ENCODE measurements around the gene FKBP14. TPM values are rescaled to one million over a fixed set of nuclear protein-coding genes. Genes with fewer than 3 reads are reported as not detected.

Gene FKBP14
- total RNA-seq, 2 donors from 2014 or later, result 6.1 to 8.5 TPM

- TF ChIP-seq CTCF (IDR thresholded peaks at IDR 0.05), result no peak
- Histone ChIP-seq H3K36me3 (peaks cover 22% of the 10 kb centered on the region), H3K4me3 (no peak overlapping the region), H3K27ac (no peak overlapping the region), H3K27me3 (no peaks in the 10 kb centered on the region), H3K4me1 (no peaks in the 10 kb centered on the region), H3K9me3 (no peaks in the 10 kb centered on the region)
- no peak for DNase-seq (ENCODE audit: low spot score)
Measured at GRCh38 chr7:30053068-30053467, 26.6 kb upstream of the FKBP14 start.

GRCh38 chr7:30049173-30049572 is 22.7 kb upstream of the FKBP14 start:
- no peaks in the 10 kb centered on the region for H3K4me1 ChIP-seq
- no peak overlapping the region for H3K4me3 ChIP-seq
- H3K36me3 ChIP-seq, result peaks cover 29% of the 10 kb centered on the region
- H3K27me3 ChIP-seq, result no peaks in the 10 kb centered on the region
- DNase-seq (ENCODE audit: low spot score), result no peak
- H3K9me3 ChIP-seq, result no peaks in the 10 kb centered on the region
- no peak overlapping the region for H3K27ac ChIP-seq
- TF ChIP-seq CTCF (IDR thresholded peaks at IDR 0.05), result no peak

GRCh38 chr7:30048582-30048981 is 22.1 kb upstream of the FKBP14 start:
- TF ChIP-seq CTCF (IDR thresholded peaks at IDR 0.05), result no peak

GRCh38 chr7:30047124-30047523 is 20.6 kb upstream of the FKBP14 start:
- Histone ChIP-seq H3K36me3 (peaks cover 22% of the 10 kb centered on the region), H3K4me1 (no peaks in the 10 kb centered on the region), H3K9me3 (no peaks in the 10 kb centered on the region), H3K4me3 (no peak overlapping the region), H3K27ac (no peak overlapping the region), H3K27me3 (no peaks in the 10 kb centered on the region)
- TF ChIP-seq CTCF (IDR thresholded peaks at IDR 0.05), result no peak
- DNase-seq (ENCODE audit: low spot score), result no peak

More at GRCh38 chr7:30048582-30048981, 22.1 kb upstream of the FKBP14 start:
- Histone ChIP-seq H3K9me3 (no peaks in the 10 kb centered on the region), H3K4me1 (no peaks in the 10 kb centered on the region), H3K27me3 (no peaks in the 10 kb centered on the region), H3K27ac (no peak overlapping the region), H3K36me3 (peaks cover 24% of the 10 kb centered on the region), H3K4me3 (no peak overlapping the region)
- no peak for DNase-seq (ENCODE audit: low spot score)

- Histone ChIP-seq H3K27me3 (no peaks in the 10 kb centered on the region), H3K4me3 (no peak overlapping the region), H3K4me1 (no peaks in the 10 kb centered on the region), H3K36me3 (peaks cover 17% of the 10 kb centered on the region), H3K27ac (no peak overlapping the region), H3K9me3 (no peaks in the 10 kb centered on the region)
- no peak for TF ChIP-seq CTCF (IDR thresholded peaks at IDR 0.05)
- DNase-seq (ENCODE audit: low spot score), result no peak
Measured at GRCh38 chr7:30046127-30046770, 19.7 kb upstream of the FKBP14 start.
